Panc1 (cell line): ENCODE results near the gene POLD3.

Experiments used
- POLR2AphosphoS5 ChIP-seq: IDR thresholded peaks from 2 replicates; pipeline ENCODE4 v1.6.1; 2012; ENCODE audit warnings: mild to moderate bottlenecking, low read depth, low read length, moderate library complexity
- SIN3A ChIP-seq: IDR thresholded peaks from 2 replicates; pipeline ENCODE4 v1.6.1; 2012; ENCODE audit warnings: low read depth, mild to moderate bottlenecking, low read length, moderate library complexity, borderline replicate concordance; ENCODE audit not compliant: insufficient read depth
- TF ChIP-seq, protein P1 (sequence below), 2 experiments: IDR thresholded peaks; 2 replicates each; pipeline ENCODE4 v1.6.1; 2011 to 2012; ENCODE audit warnings: low read depth in 2 of 2, control low read depth in 1 of 2, low read length in 1 of 2, mild to moderate bottlenecking in 1 of 2, moderate library complexity in 1 of 2; ENCODE audit not compliant: insufficient read depth in 1 of 2
- TF ChIP-seq, protein P2 (sequence below): fragments of 450-650 bp; IDR thresholded peaks from 2 replicates; pipeline ENCODE4 v1.5.1; 2017; ENCODE audit warnings: mild to moderate bottlenecking

DNA sequence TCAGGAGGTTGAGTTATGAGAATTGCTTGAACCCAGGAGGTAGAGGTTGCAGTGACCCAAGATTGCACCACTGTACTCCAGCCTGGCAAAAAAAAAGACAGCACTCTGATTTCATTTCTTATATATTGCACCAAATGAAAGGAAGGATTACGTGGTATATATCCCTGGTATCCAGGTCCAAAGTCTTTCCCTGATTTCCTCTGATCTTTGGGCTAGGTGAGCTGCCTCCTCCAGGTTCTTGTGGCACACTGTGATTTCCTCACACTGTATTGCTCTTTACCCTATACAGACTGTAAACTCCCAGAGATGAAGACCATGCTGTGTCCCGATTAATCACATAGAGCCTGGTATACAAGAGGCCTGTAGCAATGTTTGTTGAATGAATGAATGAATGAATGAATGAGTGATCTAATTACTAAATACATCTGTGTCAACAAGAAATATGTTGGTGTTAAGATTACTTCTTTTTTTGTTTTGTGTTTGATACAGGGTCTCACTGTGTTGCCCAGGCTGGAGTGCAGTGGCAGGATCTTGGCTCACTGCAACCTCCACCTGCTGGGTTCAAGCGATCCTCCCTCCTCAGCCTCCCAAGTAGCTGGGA lies 9.3 kb upstream of the POLD3 start:
- TF ChIP-seq POLR2AphosphoS5 (no peak), SIN3A (no peak)
- TF ChIP-seq, protein P1, sequence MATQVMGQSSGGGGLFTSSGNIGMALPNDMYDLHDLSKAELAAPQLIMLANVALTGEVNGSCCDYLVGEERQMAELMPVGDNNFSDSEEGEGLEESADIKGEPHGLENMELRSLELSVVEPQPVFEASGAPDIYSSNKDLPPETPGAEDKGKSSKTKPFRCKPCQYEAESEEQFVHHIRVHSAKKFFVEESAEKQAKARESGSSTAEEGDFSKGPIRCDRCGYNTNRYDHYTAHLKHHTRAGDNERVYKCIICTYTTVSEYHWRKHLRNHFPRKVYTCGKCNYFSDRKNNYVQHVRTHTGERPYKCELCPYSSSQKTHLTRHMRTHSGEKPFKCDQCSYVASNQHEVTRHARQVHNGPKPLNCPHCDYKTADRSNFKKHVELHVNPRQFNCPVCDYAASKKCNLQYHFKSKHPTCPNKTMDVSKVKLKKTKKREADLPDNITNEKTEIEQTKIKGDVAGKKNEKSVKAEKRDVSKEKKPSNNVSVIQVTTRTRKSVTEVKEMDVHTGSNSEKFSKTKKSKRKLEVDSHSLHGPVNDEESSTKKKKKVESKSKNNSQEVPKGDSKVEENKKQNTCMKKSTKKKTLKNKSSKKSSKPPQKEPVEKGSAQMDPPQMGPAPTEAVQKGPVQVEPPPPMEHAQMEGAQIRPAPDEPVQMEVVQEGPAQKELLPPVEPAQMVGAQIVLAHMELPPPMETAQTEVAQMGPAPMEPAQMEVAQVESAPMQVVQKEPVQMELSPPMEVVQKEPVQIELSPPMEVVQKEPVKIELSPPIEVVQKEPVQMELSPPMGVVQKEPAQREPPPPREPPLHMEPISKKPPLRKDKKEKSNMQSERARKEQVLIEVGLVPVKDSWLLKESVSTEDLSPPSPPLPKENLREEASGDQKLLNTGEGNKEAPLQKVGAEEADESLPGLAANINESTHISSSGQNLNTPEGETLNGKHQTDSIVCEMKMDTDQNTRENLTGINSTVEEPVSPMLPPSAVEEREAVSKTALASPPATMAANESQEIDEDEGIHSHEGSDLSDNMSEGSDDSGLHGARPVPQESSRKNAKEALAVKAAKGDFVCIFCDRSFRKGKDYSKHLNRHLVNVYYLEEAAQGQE (IDR thresholded peaks at IDR 0.05; ENCODE audit: insufficient read depth in 1 of 2, low read depth in 2 of 2, low read length in 1 of 2) = no peak
- TF ChIP-seq, protein P2, sequence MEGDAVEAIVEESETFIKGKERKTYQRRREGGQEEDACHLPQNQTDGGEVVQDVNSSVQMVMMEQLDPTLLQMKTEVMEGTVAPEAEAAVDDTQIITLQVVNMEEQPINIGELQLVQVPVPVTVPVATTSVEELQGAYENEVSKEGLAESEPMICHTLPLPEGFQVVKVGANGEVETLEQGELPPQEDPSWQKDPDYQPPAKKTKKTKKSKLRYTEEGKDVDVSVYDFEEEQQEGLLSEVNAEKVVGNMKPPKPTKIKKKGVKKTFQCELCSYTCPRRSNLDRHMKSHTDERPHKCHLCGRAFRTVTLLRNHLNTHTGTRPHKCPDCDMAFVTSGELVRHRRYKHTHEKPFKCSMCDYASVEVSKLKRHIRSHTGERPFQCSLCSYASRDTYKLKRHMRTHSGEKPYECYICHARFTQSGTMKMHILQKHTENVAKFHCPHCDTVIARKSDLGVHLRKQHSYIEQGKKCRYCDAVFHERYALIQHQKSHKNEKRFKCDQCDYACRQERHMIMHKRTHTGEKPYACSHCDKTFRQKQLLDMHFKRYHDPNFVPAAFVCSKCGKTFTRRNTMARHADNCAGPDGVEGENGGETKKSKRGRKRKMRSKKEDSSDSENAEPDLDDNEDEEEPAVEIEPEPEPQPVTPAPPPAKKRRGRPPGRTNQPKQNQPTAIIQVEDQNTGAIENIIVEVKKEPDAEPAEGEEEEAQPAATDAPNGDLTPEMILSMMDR = no peak
